AG04449 (cell line): ENCODE measurements around the gene KCNH8.

Experiments
- CTCF ChIA-PET: fragments of 350-600 bp; formaldehyde crosslinking; extraction: SDS; loops from one replicate; lab custom pipeline; 2021; ENCODE audit warnings: antibody characterized with exemption; lab: Yijun Ruan, JAX
- POLR2A ChIA-PET: fragments of 400-600, 350-600 bp; formaldehyde crosslinking; extraction: SDS; loops from one replicate; lab custom pipeline; 2020; ENCODE audit warnings: antibody characterized with exemption, inconsistent platforms; lab: Yijun Ruan, JAX
- DNase-seq: peaks from one replicate; pipeline ENCODE4 v3.0.0-alpha.2; 2010; ENCODE audit warnings: low read depth, low spot score
- H3K4me3 ChIP-seq: 2 replicates; pipeline ENCODE4 v1.5.1; 2011; ENCODE audit warnings: low read depth, mild to moderate bottlenecking, control low read depth, low read length
- CTCF ChIP-seq: IDR thresholded peaks from one replicate; pipeline ENCODE4 v1.5.1; 2011; ENCODE audit warnings: mild to moderate bottlenecking, moderate library complexity, low read length, control low read depth, inconsistent platforms; ENCODE audit not compliant: insufficient read depth; ENCODE audit errors: missing control alignments

KCNH8 gene

GRCh38 chr3:19250959-19251610 is 102.8 kb downstream of the KCNH8 start:
- ChIA-PET CTCF (no interaction called here), POLR2A (no interaction called here)
- no peak for DNase-seq
- no peak overlapping the region for H3K4me3 ChIP-seq
- TF ChIP-seq CTCF: no peak

GRCh38 chr3:19254189-19254588 is 105.9 kb downstream of the KCNH8 start:
- no peak overlapping the region for H3K4me3 ChIP-seq
- POLR2A ChIA-PET: no interaction called here
- CTCF ChIA-PET: no interaction called here
- no peak for DNase-seq
- no peak for TF ChIP-seq CTCF

GRCh38 chr3:19254784-19255338 is 106.6 kb downstream of the KCNH8 start:
- H3K4me3 ChIP-seq: no peak overlapping the region
- ChIA-PET POLR2A (no interaction called here), CTCF (no interaction called here)
- DNase-seq: no peak
- TF ChIP-seq CTCF: no peak

- no peak overlapping the region for H3K4me3 ChIP-seq
- no peak for DNase-seq
- ChIA-PET CTCF (no interaction called here), POLR2A (no interaction called here)
- TF ChIP-seq CTCF: no peak
These were observed 108.0 kb downstream of the KCNH8 start for GRCh38 chr3:19256313-19256712.

- POLR2A ChIA-PET: no interaction called here
- CTCF ChIA-PET: no interaction called here
- DNase-seq: no peak
These were observed 115.3 kb downstream of the KCNH8 start for GRCh38 chr3:19263606-19264005.

GRCh38 chr3:19264424-19264823 is 116.1 kb downstream of the KCNH8 start:
- H3K4me3 ChIP-seq: no peak overlapping the region
- POLR2A ChIA-PET: no interaction called here
- DNase-seq: no peak
- TF ChIP-seq CTCF: no peak
- CTCF ChIA-PET: no interaction called here

More at GRCh38 chr3:19263606-19264005, 115.3 kb downstream of the KCNH8 start:
- no peak overlapping the region for H3K4me3 ChIP-seq
- no peak for TF ChIP-seq CTCF
